ENCODE data around the gene PDIA6.

DNA sequence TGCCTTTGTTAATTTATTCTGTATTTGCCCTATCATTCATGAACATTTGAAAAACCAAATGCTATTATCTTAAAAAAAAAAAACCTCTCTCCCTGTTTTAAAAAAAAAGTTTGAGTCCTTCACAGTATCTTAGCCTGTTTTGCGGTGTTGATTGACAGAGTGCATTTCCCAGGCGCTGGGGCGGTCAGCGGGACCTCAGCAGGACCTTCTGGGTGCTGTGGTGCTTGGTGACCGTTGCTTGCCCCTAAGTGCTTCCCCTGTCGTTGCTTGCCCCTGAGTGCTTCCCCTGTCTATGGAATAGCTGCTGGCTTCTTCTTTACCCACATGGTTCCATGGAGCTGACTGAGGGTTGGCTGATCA lies 79.0 kb downstream of the PDIA6 start:
- TF ChIP-seq EP300 (IDR thresholded peaks at IDR 0.05; ENCODE audit: low read depth) (no peak), POLR2AphosphoS5 (IDR thresholded peaks at IDR 0.05) (no peak)
